ENCODE measurements around the gene INTU.

INTU gene

GRCh38 chr4:127598656-127599055 is 34.1 kb upstream of the INTU start:
- H4K20me1 ChIP-seq (ENCODE audit: insufficient read depth, low read length) = no peaks in the 10 kb centered on the region
- no peak overlapping the region for H3K4me2 ChIP-seq (ENCODE audit: low read length)
- no peak overlapping the region for H2AFZ ChIP-seq (ENCODE audit: low read length)
- no peaks in the 10 kb centered on the region for H3K9me2 ChIP-seq (ENCODE audit: low read depth, low read length)
- no peaks in the 10 kb centered on the region for H3K27me3 ChIP-seq (ENCODE audit: insufficient read depth, low read length)
- 0 out of 2 replicates have a peak, but pooled peaks cover 3% of the 10 kb centered on the region for H3F3A ChIP-seq (ENCODE audit: insufficient read depth, low read length)
- H3K4me1 ChIP-seq (ENCODE audit: insufficient read depth, low read length, severe bottlenecking) = no peaks in the 10 kb centered on the region
- no peak overlapping the region for H3K4me3 ChIP-seq (ENCODE audit: low read depth, low read length, poor library complexity, severe bottlenecking)
- H3K36me3 ChIP-seq (ENCODE audit: insufficient read depth, low read length) = no peaks in the 10 kb centered on the region
- no peak overlapping the region for H3K27ac ChIP-seq (ENCODE audit: low read depth, low read length, poor library complexity, severe bottlenecking)
- no peaks in the 10 kb centered on the region for H3K79me2 ChIP-seq (ENCODE audit: insufficient read depth, low read length)
- H3K9me3 ChIP-seq (ENCODE audit: low read length) = no peaks in the 10 kb centered on the region
- TF ChIP-seq EZH2 (IDR thresholded peaks at IDR 0.05; ENCODE audit: borderline replicate concordance, low read length) = no peak
- no peak for TF ChIP-seq CTCF (IDR thresholded peaks at IDR 0.05; ENCODE audit: low read length)
- H3K9ac ChIP-seq (ENCODE audit: low read length) = no peak overlapping the region

- Histone ChIP-seq H4K20me1 (ENCODE audit: insufficient read depth, low read length) (no peaks in the 10 kb centered on the region), H3K36me3 (ENCODE audit: insufficient read depth, low read length) (no peaks in the 10 kb centered on the region), H3K9me3 (ENCODE audit: low read length) (no peaks in the 10 kb centered on the region), H3K79me2 (ENCODE audit: insufficient read depth, low read length) (no peaks in the 10 kb centered on the region), H3K9me2 (ENCODE audit: low read depth, low read length) (no peaks in the 10 kb centered on the region), H3K4me2 (ENCODE audit: low read length) (no peak overlapping the region), H3K4me1 (ENCODE audit: insufficient read depth, low read length, severe bottlenecking) (no peaks in the 10 kb centered on the region), H3F3A (ENCODE audit: insufficient read depth, low read length) (0 out of 2 replicates have a peak, but pooled peaks cover 3% of the 10 kb centered on the region), H3K4me3 (ENCODE audit: low read depth, low read length, poor library complexity, severe bottlenecking) (no peak overlapping the region), H2AFZ (ENCODE audit: low read length) (no peak overlapping the region), H3K9ac (ENCODE audit: low read length) (no peak overlapping the region), H3K27ac (ENCODE audit: low read depth, low read length, poor library complexity, severe bottlenecking) (no peak overlapping the region), H3K27me3 (ENCODE audit: insufficient read depth, low read length) (no peaks in the 10 kb centered on the region)
- no peak for TF ChIP-seq CTCF (IDR thresholded peaks at IDR 0.05; ENCODE audit: low read length)
These were observed 31.7 kb upstream of the INTU start for GRCh38 chr4:127601029-127601428.

- 0 out of 2 replicates have a peak, but pooled peaks cover 3% of the 10 kb centered on the region for H3F3A ChIP-seq (ENCODE audit: insufficient read depth, low read length)
- H3K79me2 ChIP-seq (ENCODE audit: insufficient read depth, low read length) = no peaks in the 10 kb centered on the region
- H3K9me3 ChIP-seq (ENCODE audit: low read length) = no peaks in the 10 kb centered on the region
- no peak overlapping the region for H3K4me3 ChIP-seq (ENCODE audit: low read depth, low read length, poor library complexity, severe bottlenecking)
- no peaks in the 10 kb centered on the region for H3K36me3 ChIP-seq (ENCODE audit: insufficient read depth, low read length)
- no peaks in the 10 kb centered on the region for H3K27me3 ChIP-seq (ENCODE audit: insufficient read depth, low read length)
- H3K27ac ChIP-seq (ENCODE audit: low read depth, low read length, poor library complexity, severe bottlenecking) = no peak overlapping the region
- no peak overlapping the region for H2AFZ ChIP-seq (ENCODE audit: low read length)
- H4K20me1 ChIP-seq (ENCODE audit: insufficient read depth, low read length) = no peaks in the 10 kb centered on the region
- TF ChIP-seq EZH2 (IDR thresholded peaks at IDR 0.05; ENCODE audit: borderline replicate concordance, low read length) (no peak), CTCF (IDR thresholded peaks at IDR 0.05; ENCODE audit: low read length) (peak; percentile 47; the same call in 1 of the 2 replicates)
- no peak overlapping the region for H3K9ac ChIP-seq (ENCODE audit: low read length)
- no peaks in the 10 kb centered on the region for H3K4me1 ChIP-seq (ENCODE audit: insufficient read depth, low read length, severe bottlenecking)
- H3K9me2 ChIP-seq (ENCODE audit: low read depth, low read length) = no peaks in the 10 kb centered on the region
- H3K4me2 ChIP-seq (ENCODE audit: low read length) = no peak overlapping the region
These were observed 27.6 kb upstream of the INTU start for GRCh38 chr4:127604949-127605709.

Measured in OCI-LY1 (cell line).